OCI-LY1 (cell line): ENCODE data around the gene STMP1.
A peak's percentile ranks its signal among the peaks of the same experiment; 100 is the strongest.

Experiments used
- H2AFZ ChIP-seq: fragments of 200-600 bp; sonication (generic), shearing (Covaris generic); 2 replicates; pipeline ENCODE4 v1.6.0; 2014; ENCODE audit warnings: antibody characterized with exemption, mild to moderate bottlenecking, low read length
- H3F3A ChIP-seq: fragments of 200-600 bp; sonication (generic), shearing (Covaris generic); 2 replicates; pipeline ENCODE4 v1.6.0; 2014; ENCODE audit warnings: mild to moderate bottlenecking, antibody characterized with exemption, low read length, moderate library complexity; ENCODE audit not compliant: insufficient read depth
- H3K27ac ChIP-seq: fragments of 200-600 bp; sonication (generic); 2 replicates; pipeline ENCODE4 v1.5.1; 2014; ENCODE audit warnings: low read length, mixed run types, mild to moderate bottlenecking, low read depth; ENCODE audit not compliant: poor library complexity, severe bottlenecking
- H3K27me3 ChIP-seq: fragments of 200-600 bp; sonication (generic); 2 replicates; pipeline ENCODE4 v1.6.0; 2014; ENCODE audit warnings: antibody characterized with exemption, mild to moderate bottlenecking, low read length, moderate library complexity; ENCODE audit not compliant: insufficient read depth
- H3K36me3 ChIP-seq: fragments of 200-600 bp; sonication (generic); 2 replicates; pipeline ENCODE4 v1.6.1; 2014; ENCODE audit warnings: mild to moderate bottlenecking, antibody characterized with exemption, low read length, moderate library complexity, mixed read lengths; ENCODE audit not compliant: insufficient read depth
- H3K4me1 ChIP-seq: fragments of 200-600 bp; sonication (generic); 2 replicates; pipeline ENCODE4 v1.5.1; 2014; ENCODE audit warnings: mild to moderate bottlenecking, low read length, moderate library complexity; ENCODE audit not compliant: insufficient read depth, severe bottlenecking
- H3K4me2 ChIP-seq: fragments of 200-600 bp; sonication (generic), shearing (Covaris generic); 2 replicates; pipeline ENCODE4 v1.6.1; 2014; ENCODE audit warnings: low read length
- H3K4me3 ChIP-seq: fragments of 200-600 bp; sonication (generic); 2 replicates; pipeline ENCODE4 v1.5.1; 2014; ENCODE audit warnings: low read length, low read depth, mild to moderate bottlenecking, mixed read lengths; ENCODE audit not compliant: poor library complexity, severe bottlenecking
- H3K79me2 ChIP-seq: fragments of 200-600 bp; shearing (Covaris generic); 2 replicates; pipeline ENCODE4 v1.6.1; 2016; ENCODE audit warnings: mixed run types, low read length, mixed read lengths; ENCODE audit not compliant: insufficient read depth
- H3K9ac ChIP-seq: fragments of 200-600 bp; sonication (generic), shearing (Covaris generic); 2 replicates; pipeline ENCODE4 v1.6.1; 2014; ENCODE audit warnings: mild to moderate bottlenecking, low read length, mixed read lengths
- H3K9me2 ChIP-seq: fragments of 200-600 bp; sonication (generic), shearing (Covaris generic); 2 replicates; pipeline ENCODE4 v1.6.1; 2014; ENCODE audit warnings: low read depth, mild to moderate bottlenecking, low read length, mixed read lengths
- H3K9me3 ChIP-seq: fragments of 200-600 bp; shearing (Covaris generic); 2 replicates; pipeline ENCODE4 v1.6.1; 2014; ENCODE audit warnings: low read length, mixed read lengths
- H4K20me1 ChIP-seq: fragments of 200-600 bp; sonication (generic), shearing (Covaris generic); 2 replicates; pipeline ENCODE4 v1.6.0; 2016; ENCODE audit warnings: mild to moderate bottlenecking, low read length; ENCODE audit not compliant: insufficient read depth
- EZH2 ChIP-seq: fragments of 200-600 bp; sonication (generic), shearing (Covaris generic); IDR thresholded peaks from 2 replicates; pipeline ENCODE4 v1.8.0; 2017; ENCODE audit warnings: borderline replicate concordance, mixed run types, mild to moderate bottlenecking, antibody characterized with exemption, low read length, moderate library complexity, mixed read lengths
- TF ChIP-seq, protein P1 (sequence below): fragments of 200-600 bp; sonication (generic), shearing (Covaris generic); IDR thresholded peaks from 2 replicates; pipeline ENCODE4 v1.5.1; 2017; ENCODE audit warnings: mild to moderate bottlenecking, antibody characterized with exemption, low read length, moderate library complexity, mixed read lengths

The STMP1 gene

DNA sequence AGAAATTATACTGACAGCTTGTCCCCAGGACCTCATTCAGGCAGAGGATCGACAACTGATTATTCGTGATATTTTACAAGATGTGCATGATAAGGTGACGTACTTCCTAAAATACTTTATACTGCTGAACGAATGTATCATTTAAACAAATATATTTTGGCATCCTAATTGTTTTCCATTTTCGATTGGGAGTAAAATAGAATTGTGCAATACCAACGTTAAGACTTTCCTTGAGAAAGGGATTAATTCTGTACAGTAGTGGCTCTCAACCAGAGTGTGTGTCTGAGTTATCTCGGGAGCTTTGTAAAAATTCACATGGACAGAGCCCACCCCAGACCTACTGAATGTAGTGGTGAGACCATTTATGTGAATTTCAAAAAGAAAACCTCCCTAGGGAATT, 43.8 kb upstream of the STMP1 start:
- TF ChIP-seq, protein P1, sequence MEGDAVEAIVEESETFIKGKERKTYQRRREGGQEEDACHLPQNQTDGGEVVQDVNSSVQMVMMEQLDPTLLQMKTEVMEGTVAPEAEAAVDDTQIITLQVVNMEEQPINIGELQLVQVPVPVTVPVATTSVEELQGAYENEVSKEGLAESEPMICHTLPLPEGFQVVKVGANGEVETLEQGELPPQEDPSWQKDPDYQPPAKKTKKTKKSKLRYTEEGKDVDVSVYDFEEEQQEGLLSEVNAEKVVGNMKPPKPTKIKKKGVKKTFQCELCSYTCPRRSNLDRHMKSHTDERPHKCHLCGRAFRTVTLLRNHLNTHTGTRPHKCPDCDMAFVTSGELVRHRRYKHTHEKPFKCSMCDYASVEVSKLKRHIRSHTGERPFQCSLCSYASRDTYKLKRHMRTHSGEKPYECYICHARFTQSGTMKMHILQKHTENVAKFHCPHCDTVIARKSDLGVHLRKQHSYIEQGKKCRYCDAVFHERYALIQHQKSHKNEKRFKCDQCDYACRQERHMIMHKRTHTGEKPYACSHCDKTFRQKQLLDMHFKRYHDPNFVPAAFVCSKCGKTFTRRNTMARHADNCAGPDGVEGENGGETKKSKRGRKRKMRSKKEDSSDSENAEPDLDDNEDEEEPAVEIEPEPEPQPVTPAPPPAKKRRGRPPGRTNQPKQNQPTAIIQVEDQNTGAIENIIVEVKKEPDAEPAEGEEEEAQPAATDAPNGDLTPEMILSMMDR: no peak
- no peak for TF ChIP-seq EZH2
- Histone ChIP-seq H2AFZ (no peak overlapping the region), H3K4me3 (no peak overlapping the region), H3F3A (no peaks in the 10 kb centered on the region; the same call in 1 of the 2 replicates), H3K36me3 (peaks cover 90% of the 10 kb centered on the region), H3K27me3 (no peaks in the 10 kb centered on the region), H3K4me1 (no peaks in the 10 kb centered on the region), H3K9ac (no peak overlapping the region), H3K4me2 (no peak overlapping the region), H4K20me1 (no peaks in the 10 kb centered on the region), H3K79me2 (peaks cover 3% of the 10 kb centered on the region; the same call in 1 of the 2 replicates), H3K9me2 (no peaks in the 10 kb centered on the region), H3K27ac (no peak overlapping the region), H3K9me3 (no peaks in the 10 kb centered on the region)

DNA sequence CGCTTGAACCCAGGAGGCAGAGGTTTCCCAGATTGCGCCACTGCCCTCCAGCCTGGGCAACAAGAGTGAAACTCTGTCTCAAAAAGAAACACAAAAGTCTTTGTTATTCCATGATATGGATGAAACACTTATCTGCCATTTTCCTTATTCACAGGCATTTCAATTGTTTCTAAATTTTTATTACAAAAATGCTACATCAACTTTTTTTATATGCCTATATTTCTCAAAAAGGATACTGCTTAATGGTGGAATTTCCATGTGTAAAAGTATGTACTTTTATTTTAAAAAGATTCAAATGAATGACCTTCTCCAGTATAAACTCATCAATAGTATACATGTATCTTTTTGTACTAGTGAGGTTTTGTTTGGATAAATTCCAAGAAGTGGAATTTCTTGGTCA, 41.9 kb upstream of the STMP1 start:
- Histone ChIP-seq H3K4me3 (no peak overlapping the region), H3K4me1 (no peaks in the 10 kb centered on the region), H3F3A (no peaks in the 10 kb centered on the region; the same call in 1 of the 2 replicates), H3K79me2 (peaks cover 3% of the 10 kb centered on the region; the same call in 1 of the 2 replicates), H3K9me2 (no peaks in the 10 kb centered on the region), H3K27ac (no peak overlapping the region), H4K20me1 (no peaks in the 10 kb centered on the region), H3K9me3 (no peaks in the 10 kb centered on the region), H3K9ac (no peak overlapping the region), H2AFZ (no peak overlapping the region), H3K27me3 (no peaks in the 10 kb centered on the region), H3K4me2 (no peak overlapping the region), H3K36me3 (peaks cover 91% of the 10 kb centered on the region)
- no peak for TF ChIP-seq EZH2

DNA sequence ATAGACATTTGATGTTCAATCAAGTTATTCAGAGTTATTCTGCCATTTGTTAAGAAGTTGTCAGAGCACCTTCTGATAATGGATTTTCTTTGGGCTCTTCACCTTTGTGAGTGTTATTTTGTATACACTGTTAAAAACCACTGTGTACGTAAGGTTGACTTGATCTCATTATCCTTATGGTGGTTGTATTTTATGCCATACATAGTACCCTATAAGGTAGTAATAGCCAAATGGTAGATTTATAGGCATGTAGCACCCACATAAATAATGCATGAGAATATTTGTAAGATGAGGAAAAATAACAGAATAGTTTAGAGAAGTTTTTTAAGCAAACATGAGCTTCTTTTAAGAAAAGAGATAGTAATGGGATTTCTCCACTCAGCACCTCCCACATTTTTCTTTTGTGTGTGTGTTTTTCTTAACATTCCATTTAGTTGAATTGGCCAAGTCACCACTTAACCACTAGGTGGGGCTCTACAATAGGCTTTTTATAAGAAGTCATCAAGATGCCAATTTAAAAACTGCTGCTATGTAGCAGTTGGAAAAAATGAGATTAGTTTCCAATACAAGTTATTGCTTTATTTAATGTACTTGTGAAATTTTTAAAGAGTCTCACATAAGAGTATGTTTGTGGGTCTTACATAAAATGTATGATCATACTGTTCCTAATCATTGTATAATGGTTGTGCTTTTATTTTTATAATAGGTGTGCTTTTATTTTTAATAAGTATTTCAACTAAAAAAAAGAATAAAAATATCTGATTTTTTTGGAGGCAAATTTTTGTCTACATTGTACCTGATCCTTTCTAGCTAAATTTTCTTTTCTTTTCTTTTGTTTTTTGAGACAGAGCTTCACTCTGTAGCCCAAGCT, 41.1 kb upstream of the STMP1 start:
- Histone ChIP-seq H3K79me2 (peaks cover 3% of the 10 kb centered on the region; the same call in 1 of the 2 replicates), H3K9me3 (no peaks in the 10 kb centered on the region), H3K9me2 (no peaks in the 10 kb centered on the region), H2AFZ (no peak overlapping the region), H3K27me3 (no peaks in the 10 kb centered on the region), H3F3A (no peaks in the 10 kb centered on the region; the same call in 1 of the 2 replicates), H3K36me3 (peaks cover 91% of the 10 kb centered on the region), H3K4me3 (no peak overlapping the region), H3K4me2 (no peak overlapping the region), H3K4me1 (no peaks in the 10 kb centered on the region), H3K27ac (no peak overlapping the region), H3K9ac (no peak overlapping the region), H4K20me1 (no peaks in the 10 kb centered on the region)
- TF ChIP-seq EZH2: no peak
- TF ChIP-seq, protein P1: peak; percentile 99
